Adrenal gland (tissue), 5 donors: ENCODE data around the gene TASL.

Experiments
- POLR2A ChIP-seq, 2 donors: fragments of 450-650 bp; IDR thresholded peaks; one replicate each; pipeline ENCODE4 v1.6.1; 2017; ENCODE audit warnings: antibody characterized with exemption in 2 of 2, mild to moderate bottlenecking in 2 of 2, moderate library complexity in 1 of 2
- TF ChIP-seq, protein P1 (sequence below), 6 experiments: fragments of 450-650 bp in 4 of 6; fragments of 200-600 bp in 2 of 6; sonication (generic) in 1 of 6; IDR thresholded peaks; 1 replicate in 5 of 6; 2 replicates in 1 of 6; pipeline versions ENCODE4 v1.5.1 to v1.8.0; 2016 to 2021; ENCODE audit warnings: antibody characterized with exemption in 6 of 6, mild to moderate bottlenecking in 2 of 6, moderate library complexity in 1 of 6
- donor health status: DM: no; HTN: no; CAD: no.

DNA sequence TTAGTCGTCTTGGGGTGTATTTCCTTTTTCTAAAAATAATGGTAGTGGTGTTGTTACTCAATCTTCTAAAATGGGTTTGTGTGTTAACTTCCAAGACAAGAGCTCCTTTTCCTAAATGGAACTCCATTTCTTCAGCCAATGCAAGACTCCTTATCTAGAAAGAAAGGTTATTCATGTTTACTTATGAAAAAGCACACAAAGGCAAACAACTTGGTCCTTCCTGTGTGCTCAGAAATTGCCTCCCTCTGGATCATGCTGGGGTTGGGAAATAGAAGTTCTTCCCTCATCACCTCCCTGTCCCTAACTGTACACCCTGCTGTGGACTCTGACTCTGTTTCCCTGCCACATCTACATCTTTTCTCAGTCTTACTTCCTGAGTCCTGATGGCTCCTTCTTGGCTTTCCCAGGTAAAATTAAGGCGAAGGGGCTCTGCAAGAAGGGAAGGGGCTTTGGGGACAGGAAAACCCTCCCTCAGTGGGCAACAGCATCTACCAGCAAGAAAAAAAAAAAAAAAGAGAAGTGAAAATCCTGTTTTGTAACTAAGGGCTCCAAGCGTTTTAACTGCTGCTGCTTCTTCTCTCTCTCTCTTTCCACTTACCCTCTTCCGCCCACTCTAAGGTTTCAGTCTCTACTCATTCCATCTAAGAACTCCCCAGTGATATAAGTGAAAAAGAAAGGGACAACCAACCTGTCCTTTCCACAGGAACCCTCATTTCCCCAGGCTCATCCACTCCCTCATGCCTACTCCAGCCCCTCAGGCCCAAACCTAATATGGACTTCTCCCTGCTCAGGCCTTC is 19.8 kb upstream of the TASL start:
- TF ChIP-seq, protein P1, sequence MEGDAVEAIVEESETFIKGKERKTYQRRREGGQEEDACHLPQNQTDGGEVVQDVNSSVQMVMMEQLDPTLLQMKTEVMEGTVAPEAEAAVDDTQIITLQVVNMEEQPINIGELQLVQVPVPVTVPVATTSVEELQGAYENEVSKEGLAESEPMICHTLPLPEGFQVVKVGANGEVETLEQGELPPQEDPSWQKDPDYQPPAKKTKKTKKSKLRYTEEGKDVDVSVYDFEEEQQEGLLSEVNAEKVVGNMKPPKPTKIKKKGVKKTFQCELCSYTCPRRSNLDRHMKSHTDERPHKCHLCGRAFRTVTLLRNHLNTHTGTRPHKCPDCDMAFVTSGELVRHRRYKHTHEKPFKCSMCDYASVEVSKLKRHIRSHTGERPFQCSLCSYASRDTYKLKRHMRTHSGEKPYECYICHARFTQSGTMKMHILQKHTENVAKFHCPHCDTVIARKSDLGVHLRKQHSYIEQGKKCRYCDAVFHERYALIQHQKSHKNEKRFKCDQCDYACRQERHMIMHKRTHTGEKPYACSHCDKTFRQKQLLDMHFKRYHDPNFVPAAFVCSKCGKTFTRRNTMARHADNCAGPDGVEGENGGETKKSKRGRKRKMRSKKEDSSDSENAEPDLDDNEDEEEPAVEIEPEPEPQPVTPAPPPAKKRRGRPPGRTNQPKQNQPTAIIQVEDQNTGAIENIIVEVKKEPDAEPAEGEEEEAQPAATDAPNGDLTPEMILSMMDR (IDR thresholded peaks at IDR 0.05): no peak
- no peak for TF ChIP-seq POLR2A (IDR thresholded peaks at IDR 0.05)
